Ishikawa (cell line): ENCODE results near the gene CLSTN1.

Source experiments
- CEBPB ChIP-seq: IDR thresholded peaks from 2 replicates; pipeline ENCODE4 v1.6.1; 2012
- CREB1 ChIP-seq: IDR thresholded peaks from 2 replicates; pipeline ENCODE4 v1.6.1; 2012; ENCODE audit warnings: low read depth
- EGR1 ChIP-seq: IDR thresholded peaks from 2 replicates; pipeline ENCODE4 v1.6.1; 2012
- EP300 ChIP-seq: IDR thresholded peaks from 2 replicates; pipeline ENCODE4 v1.6.1; 2012; ENCODE audit warnings: borderline replicate concordance
- FOXM1 ChIP-seq: IDR thresholded peaks from 2 replicates; pipeline ENCODE4 v1.6.1; 2012; ENCODE audit warnings: low read depth, borderline replicate concordance
- NFIC ChIP-seq: IDR thresholded peaks from 2 replicates; pipeline ENCODE4 v1.6.1; 2012
- RAD21 ChIP-seq: IDR thresholded peaks from 2 replicates; pipeline ENCODE4 v1.6.1; 2012; ENCODE audit warnings: low read depth
- TAF1 ChIP-seq: IDR thresholded peaks from 2 replicates; pipeline ENCODE4 v1.6.1; 2012; ENCODE audit warnings: low read depth, mild to moderate bottlenecking
- TCF12 ChIP-seq: IDR thresholded peaks from 2 replicates; pipeline ENCODE4 v1.6.1; 2012; ENCODE audit warnings: low read depth
- TEAD4 ChIP-seq: IDR thresholded peaks from 2 replicates; pipeline ENCODE4 v1.6.1; 2012
- YY1 ChIP-seq: IDR thresholded peaks from 2 replicates; pipeline ENCODE4 v1.6.1; 2012; ENCODE audit warnings: low read depth
- ZBTB7A ChIP-seq: IDR thresholded peaks from 2 replicates; pipeline ENCODE4 v1.6.1; 2012; ENCODE audit warnings: low read depth
- TF ChIP-seq, protein P1 (sequence below): IDR thresholded peaks from 2 replicates; pipeline ENCODE4 v1.6.1; 2012
- TF ChIP-seq, protein P2 (sequence below): IDR thresholded peaks from 2 replicates; pipeline ENCODE4 v1.6.1; 2012
- TF ChIP-seq, protein P3 (sequence below): IDR thresholded peaks from 2 replicates; pipeline ENCODE4 v1.6.1; 2012; ENCODE audit warnings: low read depth, mild to moderate bottlenecking

Gene CLSTN1

DNA sequence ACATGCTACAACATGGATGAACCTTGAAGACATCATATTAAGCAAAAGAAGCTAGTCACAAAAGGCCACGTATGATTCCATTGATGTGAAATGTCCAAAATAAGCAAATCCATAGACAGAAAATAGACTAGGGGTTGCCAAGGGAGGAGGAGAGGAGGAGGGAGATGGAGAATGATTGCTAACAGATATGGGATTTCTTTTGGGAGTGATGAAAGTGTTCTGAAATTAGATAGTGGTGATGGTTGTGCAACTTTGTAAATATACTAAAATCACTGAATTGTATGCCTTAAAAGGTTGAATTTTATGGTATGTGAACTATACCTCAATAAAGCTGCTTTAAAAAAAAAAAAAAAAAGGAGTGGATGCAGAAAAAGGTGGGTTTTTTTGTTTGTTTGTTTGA lies 7.6 kb downstream of the CLSTN1 start:
- TF ChIP-seq CEBPB (no peak), YY1 (no peak), FOXM1 (no peak), EP300 (no peak), TAF1 (no peak), ZBTB7A (no peak)
- TF ChIP-seq, protein P1, sequence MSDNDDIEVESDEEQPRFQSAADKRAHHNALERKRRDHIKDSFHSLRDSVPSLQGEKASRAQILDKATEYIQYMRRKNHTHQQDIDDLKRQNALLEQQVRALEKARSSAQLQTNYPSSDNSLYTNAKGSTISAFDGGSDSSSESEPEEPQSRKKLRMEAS, result no peak

DNA sequence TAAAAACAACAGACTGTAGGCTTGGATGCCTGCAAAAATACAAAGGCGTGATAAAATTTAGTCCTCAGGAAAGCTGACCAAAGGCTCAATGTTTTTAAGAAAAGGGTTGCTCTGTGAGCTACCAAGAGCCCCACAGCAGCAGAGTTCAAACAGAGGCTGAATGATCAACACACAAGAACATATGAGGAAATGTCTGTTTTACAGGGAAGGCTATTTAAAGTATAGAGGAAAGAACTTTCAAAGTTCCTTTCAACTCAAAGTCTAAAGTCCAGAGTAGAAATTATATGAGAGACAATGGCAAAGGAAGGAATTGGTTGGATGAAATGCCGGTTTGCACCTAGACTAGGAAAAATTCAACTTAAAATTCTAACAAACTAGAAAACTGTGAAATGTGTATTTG lies 8.6 kb downstream of the CLSTN1 start:
- TF ChIP-seq TAF1 (no peak), EGR1 (no peak), FOXM1 (no peak), YY1 (no peak), RAD21 (no peak), ZBTB7A (no peak), NFIC (no peak), CEBPB (no peak), CREB1 (no peak), EP300 (no peak), TCF12 (no peak), TEAD4 (no peak)
- TF ChIP-seq, protein P1, result no peak
- TF ChIP-seq, protein P2, sequence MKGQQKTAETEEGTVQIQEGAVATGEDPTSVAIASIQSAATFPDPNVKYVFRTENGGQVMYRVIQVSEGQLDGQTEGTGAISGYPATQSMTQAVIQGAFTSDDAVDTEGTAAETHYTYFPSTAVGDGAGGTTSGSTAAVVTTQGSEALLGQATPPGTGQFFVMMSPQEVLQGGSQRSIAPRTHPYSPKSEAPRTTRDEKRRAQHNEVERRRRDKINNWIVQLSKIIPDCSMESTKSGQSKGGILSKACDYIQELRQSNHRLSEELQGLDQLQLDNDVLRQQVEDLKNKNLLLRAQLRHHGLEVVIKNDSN, result no peak
- TF ChIP-seq, protein P3, sequence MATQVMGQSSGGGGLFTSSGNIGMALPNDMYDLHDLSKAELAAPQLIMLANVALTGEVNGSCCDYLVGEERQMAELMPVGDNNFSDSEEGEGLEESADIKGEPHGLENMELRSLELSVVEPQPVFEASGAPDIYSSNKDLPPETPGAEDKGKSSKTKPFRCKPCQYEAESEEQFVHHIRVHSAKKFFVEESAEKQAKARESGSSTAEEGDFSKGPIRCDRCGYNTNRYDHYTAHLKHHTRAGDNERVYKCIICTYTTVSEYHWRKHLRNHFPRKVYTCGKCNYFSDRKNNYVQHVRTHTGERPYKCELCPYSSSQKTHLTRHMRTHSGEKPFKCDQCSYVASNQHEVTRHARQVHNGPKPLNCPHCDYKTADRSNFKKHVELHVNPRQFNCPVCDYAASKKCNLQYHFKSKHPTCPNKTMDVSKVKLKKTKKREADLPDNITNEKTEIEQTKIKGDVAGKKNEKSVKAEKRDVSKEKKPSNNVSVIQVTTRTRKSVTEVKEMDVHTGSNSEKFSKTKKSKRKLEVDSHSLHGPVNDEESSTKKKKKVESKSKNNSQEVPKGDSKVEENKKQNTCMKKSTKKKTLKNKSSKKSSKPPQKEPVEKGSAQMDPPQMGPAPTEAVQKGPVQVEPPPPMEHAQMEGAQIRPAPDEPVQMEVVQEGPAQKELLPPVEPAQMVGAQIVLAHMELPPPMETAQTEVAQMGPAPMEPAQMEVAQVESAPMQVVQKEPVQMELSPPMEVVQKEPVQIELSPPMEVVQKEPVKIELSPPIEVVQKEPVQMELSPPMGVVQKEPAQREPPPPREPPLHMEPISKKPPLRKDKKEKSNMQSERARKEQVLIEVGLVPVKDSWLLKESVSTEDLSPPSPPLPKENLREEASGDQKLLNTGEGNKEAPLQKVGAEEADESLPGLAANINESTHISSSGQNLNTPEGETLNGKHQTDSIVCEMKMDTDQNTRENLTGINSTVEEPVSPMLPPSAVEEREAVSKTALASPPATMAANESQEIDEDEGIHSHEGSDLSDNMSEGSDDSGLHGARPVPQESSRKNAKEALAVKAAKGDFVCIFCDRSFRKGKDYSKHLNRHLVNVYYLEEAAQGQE, result no peak

DNA sequence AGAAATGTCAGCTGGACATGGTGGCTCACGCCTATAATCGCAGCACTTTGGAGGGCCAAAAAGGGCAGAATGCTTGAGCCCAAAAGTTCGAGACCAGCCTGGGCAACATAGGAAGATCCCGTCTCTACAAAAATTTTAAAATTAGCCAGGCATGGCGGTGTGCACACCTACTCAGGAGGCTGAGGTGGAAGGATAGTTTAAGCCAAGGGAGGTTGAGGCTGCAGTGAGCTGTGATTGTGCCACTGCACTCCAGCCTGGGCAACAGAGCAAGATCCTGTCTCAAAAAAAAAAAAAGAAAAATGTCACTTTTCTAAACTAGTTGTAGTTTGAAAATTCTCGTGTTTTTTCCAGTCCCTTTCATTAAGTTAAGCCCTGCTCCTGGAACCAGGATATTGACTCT lies 9.1 kb downstream of the CLSTN1 start:
- TF ChIP-seq NFIC (no peak), CEBPB (no peak), FOXM1 (no peak), TCF12 (no peak), YY1 (no peak), CREB1 (no peak), TAF1 (no peak), RAD21 (no peak), EP300 (no peak), EGR1 (no peak), TEAD4 (no peak), ZBTB7A (no peak)
- TF ChIP-seq, protein P2, result no peak
- TF ChIP-seq, protein P3, result no peak
- TF ChIP-seq, protein P1, result no peak

DNA sequence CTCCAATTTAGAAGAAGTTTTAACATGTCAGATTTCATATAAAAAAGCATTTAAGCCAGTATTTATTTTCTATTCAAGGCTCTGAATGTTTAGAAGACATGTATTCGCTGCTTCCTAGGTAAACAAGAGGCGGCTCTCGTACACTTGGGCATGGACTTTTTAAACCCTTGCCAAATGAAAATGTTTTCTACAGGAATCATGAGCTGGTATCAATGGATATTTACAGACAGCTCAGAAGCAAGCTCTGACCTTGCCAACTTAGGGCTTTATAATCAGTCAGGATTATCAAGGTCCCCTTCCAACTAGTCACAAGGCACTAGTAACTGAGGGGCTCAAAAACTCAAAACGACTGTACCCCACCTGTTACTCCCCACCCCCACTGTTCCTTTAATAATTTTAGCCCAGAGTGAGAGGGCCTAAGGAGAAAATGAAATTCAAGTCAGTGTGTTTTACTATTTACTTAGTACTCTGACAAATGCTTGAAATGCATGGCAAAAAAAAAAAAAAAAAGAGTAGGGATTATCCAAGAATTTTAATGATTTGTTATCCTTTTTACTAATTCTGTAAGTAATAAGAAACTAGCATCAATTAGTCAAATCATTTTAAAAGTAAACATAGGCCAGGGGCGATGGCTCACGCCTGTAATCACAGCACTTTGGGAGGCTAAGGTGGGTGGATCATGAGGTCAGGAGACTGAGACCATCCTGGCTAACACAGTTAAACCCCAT lies 12.4 kb downstream of the CLSTN1 start:
- TF ChIP-seq, protein P1, result no peak
- TF ChIP-seq CREB1, result no peak
- TF ChIP-seq, protein P2, result no peak
- no peak for TF ChIP-seq YY1
- TF ChIP-seq EGR1, result no peak
- TF ChIP-seq ZBTB7A, result no peak
- no peak for TF ChIP-seq FOXM1
- TF ChIP-seq TCF12, result no peak
- no peak for TF ChIP-seq RAD21
- no peak for TF ChIP-seq EP300
- no peak for TF ChIP-seq NFIC
- TF ChIP-seq, protein P3, result no peak
- no peak for TF ChIP-seq TEAD4
- no peak for TF ChIP-seq TAF1
- TF ChIP-seq CEBPB, result no peak
